IMR-90 (cell line): Measurements from ENCODE around the gene TMEM184B. TPM values are rescaled to one million over a fixed set of nuclear protein-coding genes. Genes with fewer than 3 reads are reported as not detected.

ENCODE experiments used
- ATAC-seq: fragments of 200-7000 bp; cut with Tn5 transposase; 2 replicates; pipeline ENCODE4 v1.9.1; 2020; ENCODE audit warnings: low read depth, mild to moderate bottlenecking, moderate library complexity
- BruUV-seq: library from RNA; stranded (reverse); fragments of 400-500 nt; replicated peaks from 2 replicates; lab custom pipeline; 2021; lab: Mats Ljungman, UMichigan
- CTCF ChIA-PET: fragments of 300-600 bp; formaldehyde crosslinking; extraction: SDS; loops from one replicate; lab custom pipeline; 2021; ENCODE audit warnings: antibody characterized with exemption; lab: Yijun Ruan, JAX
- POLR2A ChIA-PET: fragments of 300-600 bp; sonication (Branson Sonifier 250); formaldehyde crosslinking; loops from one replicate; lab custom pipeline; 2022; ENCODE audit warnings: antibody characterized with exemption; ENCODE audit not compliant: unreplicated experiment; lab: Charles Lee
- DNase-seq: peaks from one replicate; pipeline ENCODE4 v3.0.0; 2013
- H2AFZ ChIP-seq: replicated peaks from 2 replicates; pipeline ENCODE3; 2013; ENCODE audit warnings: low read length, mild to moderate bottlenecking; ENCODE audit not compliant: poor library complexity
- H2AK5ac ChIP-seq: 2 replicates; pipeline ENCODE4 v1.6.1; 2013; ENCODE audit warnings: low read depth, low read length, inconsistent platforms
- H2AK9ac ChIP-seq: replicated peaks from 2 replicates; pipeline ENCODE3; 2013; ENCODE audit warnings: mild to moderate bottlenecking, low read depth, low read length, moderate library complexity; ENCODE audit not compliant: poor library complexity
- H2BK120ac ChIP-seq: 2 replicates; pipeline ENCODE4 v1.6.1; 2013; ENCODE audit warnings: low read depth, low read length, inconsistent platforms
- H2BK15ac ChIP-seq: 3 replicates; pipeline ENCODE4 v1.6.1; 2013; ENCODE audit warnings: low read depth, low read length, inconsistent platforms
- H2BK20ac ChIP-seq: 2 replicates; pipeline ENCODE4 v1.6.1; 2013; ENCODE audit warnings: low read depth, mild to moderate bottlenecking, inconsistent platforms, low read length, moderate library complexity
- H2BK5ac ChIP-seq: 2 replicates; pipeline ENCODE4 v1.6.1; 2013; ENCODE audit warnings: mild to moderate bottlenecking, low read depth, low read length, inconsistent platforms; ENCODE audit not compliant: poor library complexity, severe bottlenecking
- H3K14ac ChIP-seq: replicated peaks from 2 replicates; pipeline ENCODE4 v1.6.1; 2013; ENCODE audit warnings: low read depth, low read length, inconsistent platforms
- H3K18ac ChIP-seq: 2 replicates; pipeline ENCODE4 v1.6.1; 2013; ENCODE audit warnings: low read depth, low read length, control low read depth
- H3K23ac ChIP-seq: 2 replicates; pipeline ENCODE4 v1.6.1; 2013; ENCODE audit warnings: low read depth, low read length, inconsistent platforms
- H3K27ac ChIP-seq: 2 replicates; pipeline ENCODE4 v1.5.1; 2013; ENCODE audit warnings: mild to moderate bottlenecking, control low read depth, low read length; ENCODE audit not compliant: insufficient read depth
- H3K27me3 ChIP-seq: 2 replicates; pipeline ENCODE4 v1.6.1; 2013; ENCODE audit warnings: low read length; ENCODE audit not compliant: control insufficient read depth, insufficient read depth
- H3K36me3 ChIP-seq: 2 replicates; pipeline ENCODE4 v1.6.1; 2013; ENCODE audit warnings: low read length, mixed read lengths; ENCODE audit not compliant: control insufficient read depth, insufficient read depth
- H3K4ac ChIP-seq: 2 replicates; pipeline ENCODE4 v1.6.1; 2013; ENCODE audit warnings: low read depth, low read length, inconsistent platforms
- H3K4me1 ChIP-seq: 2 replicates; pipeline ENCODE4 v1.6.1; 2013; ENCODE audit warnings: low read length, mixed read lengths; ENCODE audit not compliant: control insufficient read depth, insufficient read depth
- H3K4me2 ChIP-seq: 2 replicates; pipeline ENCODE4 v1.6.1; 2013; ENCODE audit warnings: low read depth, mild to moderate bottlenecking, control low read depth, low read length, moderate library complexity
- H3K4me3 ChIP-seq: 2 replicates; pipeline ENCODE4 v1.5.1; 2013; ENCODE audit warnings: low read depth, mild to moderate bottlenecking, control low read depth, low read length, moderate library complexity; ENCODE audit not compliant: insufficient read depth
- H3K56ac ChIP-seq: 2 replicates; pipeline ENCODE4 v1.6.1; 2013; ENCODE audit warnings: low read length, inconsistent platforms; ENCODE audit not compliant: insufficient read depth; ENCODE audit errors: extremely low read depth
- H3K79me1 ChIP-seq, 2 experiments: 2 replicates each; pipeline ENCODE4 v1.6.1; 2013; ENCODE audit warnings: low read length in 2 of 2, inconsistent platforms in 1 of 2, low read depth in 1 of 2
- H3K9ac ChIP-seq: 2 replicates; pipeline ENCODE4 v1.6.1; 2013; ENCODE audit warnings: low read depth, low read length, control low read depth
- H3K9me1 ChIP-seq: 2 replicates; pipeline ENCODE4 v1.6.1; 2013; ENCODE audit warnings: low read length, inconsistent platforms; ENCODE audit not compliant: insufficient read depth
- H3K9me3 ChIP-seq: 2 replicates; pipeline ENCODE4 v1.6.1; 2013; ENCODE audit warnings: low read length; ENCODE audit not compliant: control insufficient read depth, insufficient read depth
- H4K20me1 ChIP-seq: 2 replicates; pipeline ENCODE4 v1.6.1; 2013; ENCODE audit warnings: low read length, inconsistent platforms; ENCODE audit not compliant: insufficient read depth
- H4K5ac ChIP-seq: 2 replicates; pipeline ENCODE4 v1.6.1; 2013; ENCODE audit warnings: mild to moderate bottlenecking, low read depth, low read length, control low read depth
- H4K8ac ChIP-seq, 2 experiments: 2 replicates each; pipeline ENCODE4 v1.6.1; 2013; ENCODE audit warnings: low read depth in 2 of 2, low read length in 2 of 2, control low read depth in 1 of 2, inconsistent platforms in 1 of 2
- H4K91ac ChIP-seq: 2 replicates; pipeline ENCODE4 v1.6.1; 2013; ENCODE audit warnings: low read depth, low read length, inconsistent platforms; ENCODE audit not compliant: insufficient read depth
- BHLHE40 ChIP-seq: fragments of 150-350 bp; IDR thresholded peaks from 2 replicates; pipeline ENCODE4 v1.6.1; 2016; ENCODE audit warnings: mild to moderate bottlenecking, low read depth, low read length
- CEBPB ChIP-seq: IDR thresholded peaks from 2 replicates; pipeline ENCODE4 v1.6.1; 2012; ENCODE audit warnings: low read depth, low read length, improper control_type of control experiment
- CHD1 ChIP-seq: IDR thresholded peaks from 2 replicates; pipeline ENCODE4 v1.6.1; 2012; ENCODE audit warnings: low read depth, low read length, improper control_type of control experiment
- CTCF ChIP-seq: conservative IDR thresholded peaks from 2 replicates; pipeline ENCODE4 v1.5.1; 2012; ENCODE audit warnings: mild to moderate bottlenecking, low read depth, low read length, improper control_type of control experiment
- FOS ChIP-seq: fragments of 150-350 bp; IDR thresholded peaks from 2 replicates; pipeline ENCODE4 v1.6.1; 2016; ENCODE audit warnings: low read depth, low read length
- MAFK ChIP-seq: IDR thresholded peaks from 2 replicates; pipeline ENCODE4 v1.6.1; 2012; ENCODE audit warnings: low read depth, low read length, improper control_type of control experiment
- MAZ ChIP-seq: IDR thresholded peaks from 2 replicates; pipeline ENCODE4 v1.6.1; 2012; ENCODE audit warnings: low read depth, mild to moderate bottlenecking, low read length, improper control_type of control experiment, moderate library complexity, borderline replicate concordance
- MXI1 ChIP-seq: IDR thresholded peaks from 2 replicates; pipeline ENCODE4 v1.6.1; 2012; ENCODE audit warnings: low read depth, mild to moderate bottlenecking, low read length, moderate library complexity, borderline replicate concordance
- NFE2L2 ChIP-seq: fragments of 150-350 bp; IDR thresholded peaks from 2 replicates; pipeline ENCODE4 v1.6.1; 2016; ENCODE audit warnings: low read depth, mild to moderate bottlenecking, low read length
- POLR2A ChIP-seq: IDR thresholded peaks from 2 replicates; pipeline ENCODE4 v1.6.1; 2012; ENCODE audit warnings: mild to moderate bottlenecking, low read depth, low read length
- RAD21 ChIP-seq: IDR thresholded peaks from 2 replicates; pipeline ENCODE4 v1.6.1; 2012; ENCODE audit warnings: low read length, improper control_type of control experiment
- RCOR1 ChIP-seq: IDR thresholded peaks from 2 replicates; pipeline ENCODE4 v1.6.1; 2012; ENCODE audit warnings: mild to moderate bottlenecking, low read length, improper control_type of control experiment; ENCODE audit not compliant: insufficient replicate concordance
- RFX5 ChIP-seq: IDR thresholded peaks from 2 replicates; pipeline ENCODE4 v1.8.0; 2012; ENCODE audit warnings: low read depth, mild to moderate bottlenecking, low read length, moderate library complexity
- SMC3 ChIP-seq: fragments of 150-350 bp; IDR thresholded peaks from 2 replicates; pipeline ENCODE4 v1.6.1; 2016; ENCODE audit warnings: low read depth, mild to moderate bottlenecking, antibody characterized with exemption, low read length, moderate library complexity
- WGBS, 2 experiments: methylation state at CpG; one replicate each; pipeline versions ENCODE4 v1.1.5 to v1.1.7; 2013; ENCODE audit warnings: missing lambda C conversion rate in 2 of 2; ENCODE audit not compliant: insufficient read length in 1 of 2; ENCODE audit errors: extremely low coverage in 2 of 2; 5-methylcytosine and 5-hydroxymethylcytosine counted together
- dilution Hi-C: fragments of 300-500 bp; cut with HindIII; formaldehyde crosslinking; loops from one replicate; pipeline ENCODE4 v1.14.3; 2018; ENCODE audit warnings: low sequenced_read_pairs; ENCODE audit not compliant: unreplicated experiment
- in situ Hi-C: fragments of 300-500 bp; cut with MboI; formaldehyde crosslinking; loops from 3 replicates; pipeline ENCODE4 v1.14.3; 2019; ENCODE audit warnings: low sequenced_read_pairs, inconsistent platforms, mixed read lengths
- intact Hi-C: fragments of 100-400 bp; cut with micrococcal nuclease; formaldehyde crosslinking; loops from 2 replicates; pipeline ENCODE4 v1.10.0; 2022
- polyA plus RNA-seq, 3 experiments: library from polyadenylated mRNA; depleted of rRNA; stranded (reverse); fragments of >200 nt; gene quantifications; 2 replicates each; pipeline ENCODE4 v1.2.3, GENCODE V29; 2012; ENCODE audit warnings: low replicate concordance in 1 of 3
- total RNA-seq: library from RNA; depleted of rRNA; stranded (reverse); fragments of >200 nt; gene quantifications from 2 replicates; pipeline ENCODE4 v1.2.3, GENCODE V29; 2012

The TMEM184B gene
- total and polyA plus RNA-seq, 2 of the 4 experiments (the other 2 are of a cell fraction) = 9.1 to 81.1 TPM

GRCh38 chr22:38267086-38267485 lies 5.7 kb downstream of the TMEM184B start:
- H3K27me3 ChIP-seq = no peaks in the 10 kb centered on the region
- H3K9me1 ChIP-seq = peaks cover 46% of the 10 kb centered on the region
- DNase-seq (peak; percentile 31), ATAC-seq (no peak)
- H3K4me2 ChIP-seq = no peak overlapping the region
- H2BK5ac ChIP-seq = no peak overlapping the region
- H3K27ac ChIP-seq = no peak overlapping the region
- H3K4ac ChIP-seq = no peak overlapping the region
- no peak overlapping the region for H3K14ac ChIP-seq
- in situ Hi-C loops (no loop called here), intact Hi-C loops (no loop called here), dilution Hi-C loops (no loop called here)
- H3K23ac ChIP-seq = no peak overlapping the region
- peaks cover 100% of the 10 kb centered on the region for H4K20me1 ChIP-seq
- no peak overlapping the region for H3K4me3 ChIP-seq
- BruUV-seq = no TSS peak
- H2BK15ac ChIP-seq = no peak overlapping the region
- no peak overlapping the region for H2BK120ac ChIP-seq
- H2AK5ac ChIP-seq = no peak overlapping the region; the same call in 1 of the 2 replicates
- H3K4me1 ChIP-seq = peaks cover 21% of the 10 kb centered on the region
- no peak overlapping the region for H4K8ac ChIP-seq
- H3K56ac ChIP-seq = no peak overlapping the region
- no peak overlapping the region for H3K18ac ChIP-seq
- no peaks in the 10 kb centered on the region for H3K9me3 ChIP-seq
- H4K91ac ChIP-seq = no peak overlapping the region
- no CpG with 5 or more reads among the region's 4 CpGs for WGBS, 2 experiments
- ChIA-PET CTCF (no interaction called here), POLR2A (no interaction called here)
- no peak overlapping the region for H2AK9ac ChIP-seq
- no peak for TF ChIP-seq NFE2L2
- TF ChIP-seq CHD1 = no peak
- TF ChIP-seq BHLHE40 = no peak
- no peak for TF ChIP-seq MXI1
- no peak for TF ChIP-seq POLR2A
- no peak for TF ChIP-seq RAD21
- TF ChIP-seq SMC3 = no peak
- TF ChIP-seq RFX5 = no peak
- no peak for TF ChIP-seq CTCF
- TF ChIP-seq MAZ = no peak
- TF ChIP-seq CEBPB = no peak
- no peak for TF ChIP-seq FOS
- TF ChIP-seq MAFK = no peak
- TF ChIP-seq RCOR1 = no peak
- no peak overlapping the region for H2BK20ac ChIP-seq
- H2AFZ ChIP-seq = no peak overlapping the region
- peaks cover 14 to 98% of the 10 kb centered on the region in 2 experiments; a peak in 3 of 4 replicates for H3K79me1 ChIP-seq
- no peak overlapping the region for H3K9ac ChIP-seq
- H3K36me3 ChIP-seq = peaks cover 8% of the 10 kb centered on the region
- no peak overlapping the region for H4K5ac ChIP-seq
